Activated CD4-positive, CD25-positive, alpha-beta regulatory T cell (primary cell): Measurements from ENCODE around the gene NRN1.

Experiments
- DNase-seq, 4 experiments: peaks; one replicate each; lab custom pipeline; 2025; lab: John Stamatoyannopoulos, UW

Gene NRN1

DNA sequence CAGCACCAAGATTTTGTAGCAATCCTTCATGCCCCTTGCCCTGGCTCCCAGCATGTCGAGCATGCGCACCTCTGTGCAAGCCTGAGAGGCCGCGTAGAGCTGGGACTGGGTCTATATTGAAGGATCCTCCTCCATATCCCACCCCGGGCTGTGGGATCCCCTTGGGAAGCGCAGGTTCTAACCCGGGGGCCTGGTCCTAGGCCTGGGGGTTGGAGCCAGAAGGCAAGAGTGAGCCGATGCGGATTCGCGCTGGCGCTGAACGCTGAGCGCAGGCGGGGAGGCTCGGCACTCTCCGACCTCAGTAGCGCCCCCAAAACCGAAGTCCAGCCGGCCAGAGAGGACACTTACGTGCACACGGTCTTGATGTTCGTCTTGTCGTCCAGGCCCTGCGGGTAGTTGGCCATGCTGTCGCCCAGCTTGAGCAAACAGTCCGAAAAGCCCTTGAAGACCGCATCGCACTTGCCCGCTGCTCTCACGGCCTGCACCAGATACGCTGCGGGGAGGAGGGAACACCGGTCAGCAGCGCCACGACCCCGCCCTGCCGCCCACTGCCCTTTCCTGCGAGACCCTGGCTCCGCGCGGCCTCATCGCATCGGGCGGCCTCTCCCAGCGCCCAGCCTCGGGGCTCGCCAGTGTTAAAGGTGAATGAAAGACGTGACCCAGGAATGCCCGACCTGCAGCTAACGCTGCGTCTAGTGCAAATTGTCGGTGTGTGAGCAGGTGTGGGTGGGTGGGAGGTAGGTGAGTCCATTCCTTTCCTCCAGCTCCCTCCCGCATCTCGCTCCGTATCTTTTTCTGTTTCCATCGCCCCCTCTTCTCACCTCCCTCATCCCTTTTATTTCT is 4.5 kb downstream of the NRN1 start:
- no peak for DNase-seq

DNA sequence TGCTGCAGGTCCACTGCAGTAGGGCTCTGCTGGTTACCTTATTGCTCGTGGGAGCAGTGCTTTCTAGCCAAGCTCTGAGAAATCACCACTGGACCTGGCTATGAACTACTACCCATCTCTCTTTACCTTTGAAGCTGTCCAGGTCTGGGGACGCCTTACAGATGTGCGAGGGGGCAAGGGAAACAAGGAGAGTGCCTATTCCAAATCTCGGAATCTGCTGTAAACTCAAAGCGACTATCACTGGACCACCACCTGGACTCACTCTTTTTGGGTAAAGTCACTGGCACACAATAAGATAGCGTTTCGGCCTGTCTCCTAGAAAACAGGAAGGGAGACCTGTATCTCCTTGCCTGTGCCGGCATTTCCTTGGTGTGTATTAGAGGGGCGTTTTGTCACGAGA is 5.3 kb downstream of the NRN1 start:
- no peak for DNase-seq

DNA sequence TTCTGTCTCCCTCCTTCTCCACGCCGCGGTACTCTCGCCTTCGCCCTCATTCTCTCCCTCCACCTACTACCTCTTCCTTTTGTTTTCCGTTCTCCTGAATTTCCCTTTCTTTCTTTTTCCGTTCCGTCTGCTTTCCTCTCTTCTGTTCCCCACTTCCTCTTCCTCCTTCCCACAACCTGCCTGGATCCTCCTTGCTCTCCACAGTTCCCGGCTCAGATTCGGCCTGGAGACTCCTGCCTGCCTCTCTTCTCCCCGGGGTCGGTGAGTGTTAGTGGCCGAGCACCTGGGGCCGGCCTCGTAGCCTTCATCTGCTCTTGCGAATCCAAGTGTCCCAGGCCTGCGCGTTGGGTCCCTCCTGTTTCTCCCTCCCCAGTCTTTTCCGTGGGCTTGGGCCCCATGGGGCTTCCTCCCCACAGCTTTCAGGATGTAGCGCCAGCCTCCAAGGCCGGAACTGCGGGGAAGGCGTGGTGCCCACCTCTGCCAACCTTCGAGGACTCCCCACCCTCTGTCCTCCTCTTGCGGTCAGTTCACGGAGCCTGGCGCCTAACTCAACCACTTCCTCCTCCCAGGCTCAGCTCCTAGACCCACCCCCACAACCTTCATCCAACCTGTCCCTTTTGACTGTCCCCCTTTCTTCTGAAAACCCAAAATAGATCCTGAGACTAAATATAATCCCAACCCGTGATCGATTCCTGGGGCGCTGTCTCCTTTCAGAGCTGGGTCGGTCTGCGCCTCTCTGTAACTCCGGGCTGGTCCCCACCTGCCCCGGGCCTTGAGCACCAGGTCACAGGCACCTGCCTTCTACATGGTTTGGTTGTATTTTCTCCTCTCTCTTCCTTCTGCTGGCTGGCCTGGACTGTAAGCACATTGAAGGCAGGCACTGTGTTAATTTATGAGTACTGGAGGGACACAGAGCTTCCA is 6.8 kb downstream of the NRN1 start:
- no peak for DNase-seq

DNA sequence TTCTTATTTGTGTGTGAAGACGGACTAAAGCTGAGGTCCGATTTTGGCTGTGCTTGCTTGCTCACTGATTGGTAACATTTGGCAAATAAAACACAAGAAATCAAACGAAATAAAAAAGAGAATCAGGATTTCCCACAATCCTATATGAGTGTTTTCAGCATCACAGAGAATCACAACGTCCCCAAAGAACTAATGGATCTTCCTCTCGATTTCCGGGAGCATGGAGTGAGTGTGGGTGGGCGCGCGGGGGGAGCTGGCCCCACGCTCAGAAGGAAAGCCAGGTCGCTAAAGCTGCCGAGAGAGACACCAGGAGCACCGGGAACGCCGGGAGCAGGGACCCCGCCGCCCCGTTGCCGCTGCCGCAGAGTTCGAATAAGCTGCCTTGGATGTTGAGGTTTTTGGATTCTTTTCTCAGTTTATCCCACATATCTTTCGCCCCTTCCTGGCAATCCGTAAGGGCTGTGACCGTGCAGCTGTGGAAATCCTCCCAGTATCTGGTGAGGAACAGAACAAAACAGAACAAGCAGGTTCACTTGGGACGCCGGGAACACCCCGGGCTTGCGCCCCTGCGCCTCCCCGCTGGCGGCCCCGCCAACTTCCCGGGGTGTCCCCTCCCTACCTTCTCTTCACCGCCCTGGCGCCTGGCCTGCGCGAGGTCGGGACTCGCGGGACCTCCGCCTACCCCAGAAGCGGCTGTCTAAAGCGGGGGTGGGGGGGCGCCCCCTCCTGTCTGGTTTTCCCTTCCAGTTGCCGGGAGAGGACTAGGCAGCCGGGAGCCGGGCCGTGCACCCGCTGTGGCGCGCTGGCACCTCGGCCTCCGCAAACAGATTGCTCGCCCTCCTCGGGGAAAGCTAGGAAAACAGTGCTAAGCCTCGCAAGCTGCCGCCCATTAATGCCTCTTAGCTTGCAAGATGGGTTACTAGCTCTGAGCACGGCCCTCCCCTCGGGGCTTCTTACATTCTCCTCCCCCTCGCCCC is 7.7 kb downstream of the NRN1 start:
- no peak for DNase-seq

DNA sequence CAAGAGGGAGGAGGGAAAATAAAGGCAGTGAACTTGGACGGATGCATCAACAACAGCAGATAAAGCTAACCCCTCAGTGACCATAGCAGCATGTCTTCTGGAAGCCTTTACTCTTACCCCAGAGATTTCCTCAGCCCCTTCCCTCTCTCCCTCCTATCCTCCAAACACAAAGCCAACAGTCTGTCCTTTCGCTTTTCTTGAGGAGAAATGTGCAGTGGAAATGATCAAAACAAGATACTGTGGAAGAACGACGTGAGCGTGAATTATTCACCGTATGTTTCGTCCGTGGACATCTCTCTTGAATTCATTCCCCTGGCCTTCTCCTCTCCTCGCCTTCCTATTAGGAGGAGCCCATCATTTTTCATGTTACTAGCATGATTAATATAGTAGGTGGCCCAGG is 8.5 kb downstream of the NRN1 start:
- DNase-seq: no peak

DNA sequence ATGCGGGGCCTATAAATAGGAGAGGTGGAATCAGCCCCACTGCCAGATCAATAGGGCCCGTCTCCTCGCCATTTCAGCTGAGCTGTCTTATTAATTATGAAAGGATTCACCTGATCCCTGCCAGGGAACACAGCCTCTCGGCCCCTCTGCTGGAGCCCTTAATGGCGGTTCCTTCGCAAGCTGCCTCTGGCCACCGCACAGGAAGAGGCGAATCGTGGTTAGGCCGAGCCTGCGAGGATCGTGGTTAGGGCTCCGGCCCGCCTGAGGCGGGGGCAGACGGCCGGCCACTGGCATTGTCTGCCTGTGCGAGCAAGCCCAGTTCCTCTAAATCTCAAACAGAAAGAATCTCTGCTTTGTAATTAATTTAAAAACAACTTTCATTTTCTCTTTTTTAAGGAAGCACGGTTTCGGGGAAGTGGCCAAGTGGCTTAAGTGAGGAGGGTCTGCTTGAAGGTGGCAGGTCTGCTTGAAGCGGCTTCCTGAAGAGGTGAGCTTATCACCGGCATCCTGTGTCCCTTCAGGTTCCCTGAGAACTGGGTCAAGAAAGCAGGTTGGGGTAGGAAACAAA is 9.2 kb downstream of the NRN1 start:
- no peak for DNase-seq

DNA sequence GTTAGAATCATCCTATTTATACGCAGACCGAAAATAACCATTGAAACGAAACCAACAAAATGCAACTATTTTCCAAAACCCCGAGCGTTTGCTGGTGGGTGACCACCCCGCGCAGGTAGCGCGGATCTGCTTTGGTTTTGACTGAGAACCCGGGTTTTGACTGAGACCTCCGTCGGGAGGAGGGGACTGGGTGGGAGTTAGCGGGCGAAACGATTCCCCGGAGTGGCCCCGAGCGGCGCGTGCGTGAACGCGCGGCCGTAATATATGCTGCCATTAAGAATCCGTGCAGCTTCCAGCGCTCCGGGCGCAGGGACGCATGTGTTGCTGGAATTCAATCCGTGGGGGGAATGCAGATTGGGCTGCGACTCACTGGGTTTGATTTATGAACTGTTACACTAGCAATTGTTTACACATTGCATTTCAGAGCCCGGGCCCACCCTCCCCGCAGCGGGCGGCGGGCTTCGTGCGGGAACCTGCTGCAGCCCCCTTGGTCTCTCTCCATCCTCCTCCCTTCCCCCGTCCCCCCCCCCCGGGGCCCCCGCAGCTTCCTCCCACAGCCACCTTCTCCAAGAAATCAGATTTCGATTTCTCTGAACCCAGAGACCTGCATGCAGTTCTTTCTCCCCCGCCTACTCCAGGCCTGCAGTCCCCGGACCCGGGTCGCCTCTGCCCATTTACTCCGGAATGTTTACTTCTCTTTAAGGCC is 9.9 kb downstream of the NRN1 start:
- DNase-seq: no peak

DNA sequence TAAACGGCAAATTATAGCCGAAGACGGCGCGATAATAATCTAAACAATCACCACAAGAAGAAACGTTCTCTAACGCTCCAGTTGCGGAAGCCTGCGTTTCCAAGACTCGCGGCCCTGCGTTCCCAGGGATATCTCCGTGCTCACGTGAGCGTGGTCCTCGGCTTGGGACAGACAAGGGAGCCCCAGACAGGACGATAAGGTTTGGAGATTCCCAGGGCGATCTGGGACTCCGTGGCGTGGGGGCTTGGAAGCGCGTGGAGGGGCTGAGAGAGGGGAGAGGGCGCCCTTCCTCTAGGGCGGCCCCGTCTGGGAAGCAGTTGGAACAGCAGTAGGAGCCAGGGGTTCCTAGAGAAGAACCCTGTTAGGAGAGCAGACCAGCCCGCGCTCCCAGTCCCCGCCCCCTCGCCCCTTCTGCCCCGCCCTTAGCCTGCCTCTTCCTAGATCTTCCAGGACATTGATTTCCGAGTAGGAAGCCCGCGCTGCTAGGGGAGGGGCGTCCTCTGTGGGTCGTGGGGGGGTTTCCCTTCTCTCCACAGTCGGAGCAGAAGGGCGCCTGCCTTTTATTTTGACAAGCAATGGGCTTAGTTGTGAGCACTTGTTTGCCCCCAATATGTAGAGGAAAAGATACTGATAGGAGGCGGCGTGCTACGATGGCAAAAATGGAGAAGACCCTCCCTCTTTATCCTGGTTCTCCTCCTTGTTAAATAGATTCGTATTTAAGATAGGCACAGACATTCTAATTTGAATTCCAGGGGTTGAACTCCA is 10.6 kb downstream of the NRN1 start:
- no peak for DNase-seq

DNA sequence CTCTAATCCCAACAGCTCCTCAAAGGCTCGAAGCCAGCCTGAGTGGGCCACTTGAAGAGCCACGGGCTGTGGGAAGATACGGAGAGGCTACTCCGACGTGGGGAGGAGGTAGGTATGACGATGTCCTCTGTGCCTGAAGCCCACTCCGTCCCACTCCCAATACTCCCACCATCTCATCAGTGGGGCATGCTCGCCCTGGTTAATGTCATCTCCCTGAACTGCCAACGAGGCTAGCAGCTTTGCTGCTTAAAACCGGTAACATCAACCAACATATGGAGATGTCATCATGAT is 11.1 kb downstream of the NRN1 start:
- DNase-seq: no peak

DNA sequence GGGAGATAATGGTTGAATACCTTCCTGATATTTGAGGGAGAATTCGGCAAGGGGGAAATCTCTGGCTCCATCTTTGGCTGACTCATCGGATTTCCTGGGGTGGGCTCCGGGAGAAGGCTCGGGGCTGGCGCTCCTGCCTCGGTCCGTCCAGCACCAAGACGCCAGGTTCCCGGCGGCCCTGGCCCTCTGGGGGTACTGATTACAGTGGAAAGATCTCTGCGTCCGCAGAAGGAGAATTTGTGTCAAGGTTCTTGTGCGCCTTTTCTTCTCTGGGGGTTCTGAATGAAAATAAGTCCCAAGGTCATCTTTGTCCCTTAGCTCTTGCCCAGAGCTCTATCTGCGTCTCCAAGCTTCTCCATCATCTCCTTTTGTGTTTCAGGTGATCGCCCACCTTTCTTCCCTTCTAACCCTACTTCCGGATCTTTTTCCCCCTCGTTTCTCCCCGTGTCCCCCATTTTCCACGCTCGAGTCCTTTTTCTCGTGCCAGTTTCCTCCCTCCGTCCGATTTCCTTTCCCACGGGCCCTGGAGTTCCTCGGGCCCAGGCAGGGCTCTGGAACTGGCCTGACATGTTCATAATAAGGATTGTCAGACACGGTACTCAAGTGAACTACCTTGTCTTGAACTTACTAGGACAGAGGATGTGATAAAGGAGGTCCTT is 11.6 kb downstream of the NRN1 start:
- DNase-seq: no peak

DNA sequence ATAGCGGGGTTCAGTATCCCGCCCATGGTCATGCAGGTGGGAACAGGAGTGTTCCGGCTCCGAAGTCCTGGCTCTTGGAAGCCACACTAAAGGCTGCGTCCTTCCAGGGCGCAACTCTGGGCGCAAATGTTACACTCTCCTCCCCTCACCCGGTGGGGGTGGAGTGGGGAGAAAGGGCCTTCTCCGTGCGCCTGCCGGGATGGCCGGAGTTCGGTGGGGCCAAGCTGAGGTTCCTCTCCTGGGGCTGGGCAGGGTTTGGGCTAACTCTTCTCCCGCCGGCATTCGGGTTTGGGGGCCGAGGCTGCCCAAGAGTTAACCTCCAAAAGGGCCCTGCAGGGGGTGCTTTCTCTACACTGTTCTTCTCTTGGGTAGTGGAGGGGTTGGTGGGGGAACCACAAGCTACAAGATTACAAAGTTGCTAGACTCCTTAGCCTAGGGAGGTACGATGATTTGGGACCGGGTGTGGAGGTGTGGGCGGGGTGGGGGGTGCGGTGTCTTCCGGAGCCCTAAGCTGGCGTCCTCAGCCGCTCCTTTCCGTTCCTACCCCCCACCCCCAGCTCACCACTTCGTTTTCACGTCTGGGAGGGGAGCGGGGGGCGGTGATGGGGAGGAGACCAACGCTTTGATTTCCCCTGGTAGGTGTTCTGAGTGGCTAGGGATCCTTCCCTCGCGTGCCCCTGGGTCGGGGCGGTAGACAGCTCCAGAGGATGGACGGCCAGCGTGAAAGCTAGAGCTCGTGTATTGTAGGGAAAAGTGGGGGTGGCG is 12.3 kb downstream of the NRN1 start:
- DNase-seq: no peak

DNA sequence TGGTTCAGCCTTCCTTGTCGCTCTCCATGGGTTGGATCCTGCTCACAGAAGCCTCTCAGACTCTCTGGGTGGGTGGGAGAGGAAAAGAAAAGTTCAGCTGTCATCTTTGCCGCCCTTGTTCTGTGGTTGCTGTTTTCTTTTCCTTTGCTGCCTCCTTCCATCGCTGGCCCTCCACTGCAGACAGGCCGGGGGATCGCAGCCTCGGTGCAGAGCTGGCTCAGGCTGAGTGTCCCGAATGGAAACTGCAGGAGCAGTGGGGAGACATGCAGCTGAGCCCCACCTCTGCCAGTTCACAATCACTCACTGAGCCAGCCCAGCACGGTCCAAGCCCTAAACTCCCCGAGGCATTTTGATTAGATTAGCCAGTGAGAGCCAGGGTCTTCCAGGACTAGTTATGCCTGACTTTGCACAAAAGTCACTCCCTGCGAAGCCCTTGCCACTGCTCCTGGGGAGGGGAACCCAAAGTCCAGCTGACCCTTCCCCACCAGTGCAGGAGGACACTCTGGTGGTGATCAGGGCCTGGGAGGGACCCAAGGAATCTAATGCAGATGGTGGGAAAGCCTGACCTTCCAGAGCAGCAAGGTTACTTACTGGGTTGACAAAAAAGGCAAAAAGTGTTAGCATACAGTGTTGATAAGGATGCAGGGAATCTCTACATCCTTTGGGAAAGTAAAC is 14.0 kb downstream of the NRN1 start:
- DNase-seq: no peak

DNA sequence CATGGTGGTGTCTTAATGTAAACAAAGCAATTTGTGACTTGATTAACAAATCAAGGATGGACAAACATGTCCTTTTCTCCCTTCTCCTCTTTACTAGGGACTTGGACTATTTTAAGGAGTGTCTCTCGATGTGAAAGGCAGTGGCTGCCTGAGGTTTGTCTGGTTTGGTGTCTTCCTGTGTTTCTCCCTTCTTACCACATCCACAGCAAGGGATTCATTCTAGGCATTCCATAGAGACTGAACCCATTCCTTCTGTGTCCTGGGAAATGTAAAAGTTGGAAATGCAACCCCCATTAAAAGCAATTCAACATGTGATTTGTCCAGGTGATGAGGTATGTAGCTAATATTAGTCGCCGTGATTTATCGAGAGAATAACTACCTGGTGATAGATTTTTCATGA is 15.9 kb downstream of the NRN1 start:
- DNase-seq: no peak

DNA sequence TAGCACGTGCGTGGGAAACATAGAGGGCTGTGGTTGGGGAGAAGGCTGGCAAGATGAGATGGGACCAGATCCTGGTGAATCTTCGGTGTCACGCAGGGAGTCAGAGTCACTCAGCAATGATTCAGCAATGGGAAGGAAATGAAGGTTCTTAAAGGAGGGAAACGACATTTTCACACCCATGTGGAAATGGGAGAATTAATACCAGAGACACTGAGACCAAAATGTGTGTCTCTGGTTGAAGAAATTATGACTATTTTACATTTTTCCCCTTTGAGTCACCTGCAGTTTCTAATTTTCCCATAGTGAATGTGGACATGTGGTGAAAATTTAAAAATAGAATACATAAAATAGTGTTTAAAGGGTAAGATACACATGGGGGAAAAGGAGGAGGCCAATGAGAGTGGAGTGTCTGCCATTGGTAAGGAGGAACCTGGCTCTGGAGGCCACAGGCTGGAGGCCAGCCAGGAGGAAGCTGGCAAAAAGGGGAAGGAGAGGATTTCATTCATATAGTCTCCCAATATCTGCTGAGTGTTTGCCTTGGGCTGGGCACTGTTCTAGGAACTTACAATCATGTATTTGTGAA is 17.5 kb downstream of the NRN1 start:
- DNase-seq: no peak

DNA sequence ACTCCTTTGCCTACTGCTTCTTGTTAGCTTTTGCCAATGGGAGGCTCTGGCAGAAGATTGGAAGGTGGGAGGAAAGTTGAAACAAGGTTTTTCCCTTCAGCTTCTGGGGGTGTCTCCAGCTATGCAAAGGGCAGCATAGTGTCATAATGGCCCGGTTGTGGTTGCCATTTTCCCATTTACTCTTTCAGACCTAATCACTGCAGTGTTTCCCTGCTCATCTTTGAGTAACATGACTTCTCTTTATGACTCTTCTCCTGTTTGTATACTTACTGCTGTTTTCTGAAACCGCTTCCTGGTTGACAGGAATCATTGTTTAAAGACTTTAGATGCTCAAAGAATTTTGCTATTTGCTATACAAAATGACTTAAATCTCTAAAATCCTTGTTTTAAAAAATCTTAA is 19.9 kb downstream of the NRN1 start:
- no peak for DNase-seq

DNA sequence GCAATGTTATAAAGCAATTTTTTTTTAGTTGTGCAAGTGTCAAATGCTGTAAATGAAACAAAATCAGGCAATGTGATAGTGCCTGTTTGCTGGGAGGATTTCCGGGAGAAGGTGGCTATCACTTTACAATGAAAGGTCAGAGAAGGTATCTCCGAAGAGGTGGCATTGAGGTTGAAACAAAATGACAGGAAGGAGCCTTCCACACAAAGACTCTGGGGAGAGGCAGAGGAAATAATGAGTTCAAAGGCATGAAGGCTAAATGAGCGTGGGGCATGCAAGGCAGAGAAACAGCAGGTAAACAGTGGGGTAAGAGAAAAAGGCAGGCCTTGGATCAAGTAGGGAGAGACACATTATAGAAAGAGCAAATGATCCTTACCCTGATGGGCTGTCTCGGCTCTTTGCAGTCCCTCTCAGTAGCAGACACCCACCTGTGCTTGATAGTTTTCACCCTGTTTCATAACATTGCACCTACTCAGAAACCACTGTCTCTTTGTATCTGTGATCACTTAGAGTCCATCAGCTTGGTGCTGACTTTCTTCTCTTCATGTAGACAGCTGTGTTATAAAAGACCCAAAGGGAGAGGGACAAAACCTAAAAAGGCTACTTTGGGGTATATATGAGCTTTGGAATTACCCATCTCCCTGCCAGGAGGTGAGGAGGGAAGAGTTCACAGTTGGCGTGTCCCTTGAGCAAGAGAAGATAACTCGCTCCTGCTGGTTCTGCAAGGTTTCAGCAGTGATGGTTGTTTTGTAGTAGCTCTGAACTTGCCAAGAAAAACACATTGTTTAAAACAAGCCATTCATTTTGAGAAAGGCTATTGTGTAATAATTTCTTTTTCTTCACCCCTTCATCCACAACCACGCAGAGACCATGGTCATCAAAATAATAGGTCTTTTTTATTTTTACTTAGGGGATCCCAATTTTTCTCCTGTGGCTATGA is 22.3 kb downstream of the NRN1 start:
- DNase-seq: no peak
